ENCODE results near the gene OR11H7.
A peak's percentile ranks its signal among the peaks of the same experiment; 100 is the strongest.
"Not testable (repeated sequence)": the region's sequence is repeated elsewhere in the genome, so short reads cannot be mapped to it uniquely, and the experiment has no call there.

OR11H7 gene

GRCh38 chr14:20228681-20229080, at the start of gene OR11H7:
TSS of gene OR11H7 (plus strand) at chr14:20228981.
- no peak for DNase-seq
- intact Hi-C loops (cut with DNase I), result no loop called here

- intact Hi-C loops (cut with DNase I), result no loop called here
- DNase-seq, result no peak
Measured at GRCh38 chr14:20179218-20179617, 49.6 kb upstream of the OR11H7 start.

GRCh38 chr14:20179880-20180279, 48.9 kb upstream of the OR11H7 start:
- intact Hi-C loops (cut with DNase I), result no loop called here

GRCh38 chr14:20180486-20180885, 48.3 kb upstream of the OR11H7 start:
- DNase-seq, result no peak
- intact Hi-C loops (cut with DNase I), result no loop called here

More at GRCh38 chr14:20179880-20180279, 48.9 kb upstream of the OR11H7 start:
- DNase-seq, result no peak

GRCh38 chr14:20184181-20184580, 44.6 kb upstream of the OR11H7 start:
- intact Hi-C loops (cut with DNase I), result no loop called here
- no peak for DNase-seq

- intact Hi-C loops (cut with DNase I), result no loop called here
- no peak for DNase-seq
Measured at GRCh38 chr14:20190596-20190995, 38.2 kb upstream of the OR11H7 start, which contains the start of gene OR11G2. TSS of gene OR11G2 (plus strand) at chr14:20190896. CDS start at chr14:20197438, 6,542 bp downstream.

GRCh38 chr14:20191396-20191795, 37.4 kb upstream of the OR11H7 start:
- intact Hi-C loops (cut with DNase I), result no loop called here
- no peak for DNase-seq

- DNase-seq, result no peak
- intact Hi-C loops (cut with DNase I), result no loop called here
Measured at GRCh38 chr14:20194101-20194500, 34.7 kb upstream of the OR11H7 start.

GRCh38 chr14:20195170-20195569, 33.6 kb upstream of the OR11H7 start:
- intact Hi-C loops (cut with DNase I), result not testable (repeated sequence)

GRCh38 chr14:20195911-20196310, 32.9 kb upstream of the OR11H7 start:
- no peak for DNase-seq
- intact Hi-C loops (cut with DNase I), result no loop called here

More at GRCh38 chr14:20195170-20195569, 33.6 kb upstream of the OR11H7 start:
- DNase-seq, result peak in 1 of 10 donors; percentile 44

- intact Hi-C loops (cut with DNase I), result no loop called here
- no peak for DNase-seq
Measured at GRCh38 chr14:20197459-20197858, 31.3 kb upstream of the OR11H7 start.

GRCh38 chr14:20198991-20199390, 29.8 kb upstream of the OR11H7 start:
- DNase-seq, result no peak
- intact Hi-C loops (cut with DNase I), result no loop called here

GRCh38 chr14:20204721-20205120, 24.1 kb upstream of the OR11H7 start:
- intact Hi-C loops (cut with DNase I), result no loop called here
- DNase-seq, result no peak

- no peak for DNase-seq
- intact Hi-C loops (cut with DNase I), result no loop called here
Measured at GRCh38 chr14:20209595-20209994, 19.2 kb upstream of the OR11H7 start.

- peak in 2 of 10 donors; percentile 33 to 74 for DNase-seq
- intact Hi-C loops (cut with DNase I), result not testable (repeated sequence)
Measured at GRCh38 chr14:20212406-20212805, 16.4 kb upstream of the OR11H7 start.

- intact Hi-C loops (cut with DNase I), result no loop called here
- no peak for DNase-seq
Measured at GRCh38 chr14:20215196-20215595, 13.6 kb upstream of the OR11H7 start.

- no peak for DNase-seq
- intact Hi-C loops (cut with DNase I), result no loop called here
Measured at GRCh38 chr14:20219033-20219432, 9.7 kb upstream of the OR11H7 start.

- intact Hi-C loops (cut with DNase I), result no loop called here
- DNase-seq, result no peak
Measured at GRCh38 chr14:20223410-20223809, 5.4 kb upstream of the OR11H7 start, which contains the start of gene OR11H6. TSS of gene OR11H6 (plus strand) at chr14:20223710. CDS start at chr14:20223710, 0 bp downstream.

GRCh38 chr14:20235415-20235814, 6.6 kb downstream of the OR11H7 start:
- DNase-seq; intact Hi-C loops (cut with DNase I): not testable (repeated sequence)

- intact Hi-C loops (cut with DNase I), result no loop called here
- DNase-seq, result no peak
Measured at GRCh38 chr14:20247646-20248246, 19.0 kb downstream of the OR11H7 start.

- intact Hi-C loops (cut with DNase I), result no loop called here
- DNase-seq, result no peak
Measured at GRCh38 chr14:20262642-20263128, 33.9 kb downstream of the OR11H7 start.

GRCh38 chr14:20264361-20264760, 35.6 kb downstream of the OR11H7 start:
- DNase-seq; intact Hi-C loops (cut with DNase I): not testable (repeated sequence)
